H1 (cell line): ENCODE results near the gene CACNA1F. TPM values are rescaled to one million over a fixed set of nuclear protein-coding genes. Genes with fewer than 3 reads are reported as not detected.

Source experiments
- CTCF ChIA-PET: fragments of 300-600 bp; sonication (Branson Sonifier 250); formaldehyde crosslinking; loops from one replicate; lab custom pipeline; 2021; ENCODE audit not compliant: partially characterized antibody; lab: Charles Lee
- POLR2A ChIA-PET: fragments of 300-600 bp; sonication (Branson Sonifier 250); formaldehyde crosslinking; loops from one replicate; lab custom pipeline; 2021; ENCODE audit warnings: inconsistent platforms; ENCODE audit not compliant: partially characterized antibody; lab: Charles Lee
- DNase-seq, 2 experiments: peaks; one replicate each; pipeline versions ENCODE4 v3.0.0 to v3.0.0-alpha.2; 2010 to 2022; ENCODE audit warnings: low spot score in 2 of 2, low read depth in 1 of 2, mixed read lengths in 1 of 2
- FAIRE-seq: peaks from 2 replicates; lab custom pipeline; 2011; peaks lifted over from hg19 to GRCh38; lab: Jason Lieb, UNC
- H2AFZ ChIP-seq: 2 replicates; pipeline ENCODE4 v1.8.1; 2012; ENCODE audit warnings: low read length, inconsistent platforms
- H2AK5ac ChIP-seq: 2 replicates; pipeline ENCODE4 v1.6.1; 2013; ENCODE audit warnings: low read depth, low read length
- H2BK120ac ChIP-seq: replicated peaks from 2 replicates; pipeline ENCODE3; 2013; ENCODE audit warnings: low read depth, low read length, inconsistent platforms
- H2BK12ac ChIP-seq: 2 replicates; pipeline ENCODE4 v1.6.1; 2013; ENCODE audit warnings: low read depth, low read length
- H2BK15ac ChIP-seq: 2 replicates; pipeline ENCODE4 v1.6.1; 2013; ENCODE audit warnings: low read length
- H2BK20ac ChIP-seq: 2 replicates; pipeline ENCODE4 v1.6.1; 2013; ENCODE audit warnings: low read length
- H2BK5ac ChIP-seq: 2 replicates; pipeline ENCODE4 v1.6.1; 2013; ENCODE audit warnings: low read depth, low read length
- H3K14ac ChIP-seq: 2 replicates; pipeline ENCODE4 v1.6.1; 2013; ENCODE audit warnings: inconsistent platforms; ENCODE audit not compliant: insufficient read length
- H3K18ac ChIP-seq: 2 replicates; pipeline ENCODE4 v1.6.1; 2013; ENCODE audit warnings: low read length; ENCODE audit errors: extremely low read depth
- H3K23ac ChIP-seq: 2 replicates; pipeline ENCODE4 v1.6.1; 2013; ENCODE audit warnings: inconsistent platforms; ENCODE audit not compliant: insufficient read length
- H3K23me2 ChIP-seq: 2 replicates; pipeline ENCODE4 v1.6.1; 2013; ENCODE audit warnings: low read depth, low read length
- H3K27ac ChIP-seq: 2 replicates; pipeline ENCODE4 v1.6.1; 2011; ENCODE audit warnings: low read depth, low read length, inconsistent platforms
- H3K27me3 ChIP-seq, 4 experiments: replicated peaks in 1 of 4; 1 replicate in 1 of 4; 2 replicates in 3 of 4; pipeline versions ENCODE4 v1.6.1 to v1.8.1; 2011 to 2013; ENCODE audit warnings: low read length in 3 of 4, mild to moderate bottlenecking in 3 of 4, inconsistent platforms in 2 of 4, mixed read lengths in 2 of 4, moderate library complexity in 1 of 4; ENCODE audit not compliant: control insufficient read depth in 3 of 4, insufficient read depth in 3 of 4; ENCODE audit errors: extremely low read depth in 1 of 4
- H3K36me3 ChIP-seq, 4 experiments: 2 replicates each; pipeline versions ENCODE4 v1.6.1 to v1.8.1; 2011 to 2013; ENCODE audit warnings: mild to moderate bottlenecking in 4 of 4, low read length in 3 of 4, moderate library complexity in 2 of 4, control low read depth in 1 of 4, inconsistent platforms in 1 of 4; ENCODE audit not compliant: insufficient read depth in 4 of 4, control insufficient read depth in 2 of 4
- H3K4ac ChIP-seq: replicated peaks from 2 replicates; pipeline ENCODE3; 2013; ENCODE audit warnings: low read length, low read depth, mixed read lengths, inconsistent platforms; ENCODE audit not compliant: insufficient read length
- H3K4me1 ChIP-seq, 4 experiments: replicated peaks in 1 of 4; 1 replicate in 1 of 4; 2 replicates in 3 of 4; pipeline versions ENCODE4 v1.6.1 to v1.8.1; 2011 to 2013; ENCODE audit warnings: low read length in 3 of 4, inconsistent platforms in 2 of 4, mixed read lengths in 1 of 4; ENCODE audit not compliant: insufficient read depth in 4 of 4, control insufficient read depth in 3 of 4
- H3K4me2 ChIP-seq, 2 experiments: 2 replicates each; pipeline versions ENCODE4 v1.6.1 to v1.8.1; 2011 to 2013; ENCODE audit warnings: low read depth in 2 of 2, low read length in 2 of 2, control low read depth in 1 of 2, inconsistent platforms in 1 of 2, mild to moderate bottlenecking in 1 of 2; ENCODE audit not compliant: insufficient read depth in 1 of 2
- H3K4me3 ChIP-seq, 4 experiments: fragments of 200-600, 300-600 bp in 1 of 4; sonication (generic), shearing (Covaris generic), sonication (Bioruptor Twin) in 1 of 4; 2 replicates each; pipeline versions ENCODE4 v1.5.1 to v1.8.1; 2011 to 2016; ENCODE audit warnings: low read length in 4 of 4, low read depth in 3 of 4, control low read depth in 2 of 4, inconsistent platforms in 2 of 4, mild to moderate bottlenecking in 2 of 4, mixed read lengths in 1 of 4, moderate library complexity in 1 of 4; ENCODE audit not compliant: insufficient read depth in 2 of 4; ENCODE audit errors: extremely low read depth in 1 of 4
- H3K56ac ChIP-seq: replicated peaks from 2 replicates; pipeline ENCODE3; 2013; ENCODE audit warnings: low read depth, mild to moderate bottlenecking, mixed read lengths, low read length, inconsistent platforms; ENCODE audit not compliant: insufficient read length
- H3K79me1 ChIP-seq: 2 replicates; pipeline ENCODE4 v1.6.1; 2013; ENCODE audit warnings: low read depth, low read length, control low read depth
- H3K79me2 ChIP-seq, 2 experiments: 2 replicates each; pipeline versions ENCODE4 v1.6.1 to v1.8.1; 2012 to 2013; ENCODE audit warnings: low read length in 2 of 2, mild to moderate bottlenecking in 2 of 2, inconsistent platforms in 1 of 2; ENCODE audit not compliant: insufficient read depth in 2 of 2, control insufficient read depth in 1 of 2
- H3K9ac ChIP-seq, 4 experiments: replicated peaks in 1 of 4; 1 replicate in 1 of 4; 2 replicates in 3 of 4; pipeline versions ENCODE4 v1.6.1 to v1.8.1; 2011 to 2013; ENCODE audit warnings: low read depth in 3 of 4, low read length in 3 of 4, control low read depth in 2 of 4, mild to moderate bottlenecking in 2 of 4, moderate library complexity in 2 of 4, inconsistent platforms in 1 of 4; ENCODE audit errors: extremely low read depth in 1 of 4
- H3K9me3 ChIP-seq, 2 experiments: 2 replicates each; pipeline versions ENCODE4 v1.6.1 to v1.8.1; 2012 to 2013; ENCODE audit warnings: mild to moderate bottlenecking in 2 of 2, moderate library complexity in 2 of 2, control low read depth in 1 of 2, inconsistent platforms in 1 of 2, low read depth in 1 of 2, low read length in 1 of 2, mixed read lengths in 1 of 2; ENCODE audit not compliant: insufficient read depth in 2 of 2
- H4K20me1 ChIP-seq, 2 experiments: replicated peaks in 1 of 2; 2 replicates each; pipeline versions ENCODE3 to v1.8.1; 2011 to 2013; ENCODE audit warnings: inconsistent platforms in 2 of 2, low read length in 2 of 2, mild to moderate bottlenecking in 1 of 2; ENCODE audit not compliant: insufficient read depth in 2 of 2, control insufficient read depth in 1 of 2
- H4K5ac ChIP-seq: 2 replicates; pipeline ENCODE4 v1.6.1; 2013; ENCODE audit warnings: low read length, low read depth, mixed read lengths, inconsistent platforms; ENCODE audit not compliant: insufficient read length
- H4K8ac ChIP-seq: 2 replicates; pipeline ENCODE4 v1.8.0; 2013; ENCODE audit warnings: mild to moderate bottlenecking, moderate library complexity, low read length, inconsistent platforms; ENCODE audit not compliant: insufficient read depth; ENCODE audit errors: extremely low read depth
- H4K91ac ChIP-seq: replicated peaks from 2 replicates; pipeline ENCODE3; 2013; ENCODE audit warnings: low read length, mixed read lengths, inconsistent platforms; ENCODE audit not compliant: insufficient read length
- BACH1 ChIP-seq: IDR thresholded peaks from 2 replicates; pipeline ENCODE4 v1.6.1; 2012; ENCODE audit warnings: low read length, improper control_type of control experiment
- BRCA1 ChIP-seq: IDR thresholded peaks from 2 replicates; pipeline ENCODE4 v1.6.1; 2012; ENCODE audit warnings: low read depth, low read length, improper control_type of control experiment
- CREB1 ChIP-seq: IDR thresholded peaks from 2 replicates; pipeline ENCODE4 v1.6.1; 2012; ENCODE audit warnings: inconsistent platforms
- EGR1 ChIP-seq: IDR thresholded peaks from 2 replicates; pipeline ENCODE4 v1.6.1; 2011; ENCODE audit warnings: low read depth, low read length, borderline replicate concordance
- NRF1 ChIP-seq: IDR thresholded peaks from 2 replicates; pipeline ENCODE4 v1.6.1; 2011; ENCODE audit warnings: mild to moderate bottlenecking, low read depth, low read length, improper control_type of control experiment
- PHF8 ChIP-seq: fragments of 200-600 bp; sonication (generic); conservative IDR thresholded peaks from 2 replicates; pipeline ENCODE4 v1.7.1; 2012; ENCODE audit warnings: low read depth, mild to moderate bottlenecking, inconsistent platforms, low read length, moderate library complexity
- POU5F1 ChIP-seq: IDR thresholded peaks from 2 replicates; pipeline ENCODE4 v1.6.1; 2011; ENCODE audit warnings: low read depth, mild to moderate bottlenecking, low read length, moderate library complexity
- RFX5 ChIP-seq: IDR thresholded peaks from 2 replicates; pipeline ENCODE4 v1.6.1; 2011; ENCODE audit warnings: low read depth, low read length, improper control_type of control experiment, borderline replicate concordance
- RNF2 ChIP-seq: fragments of 200-900, 300-1000 bp; sonication (generic); IDR thresholded peaks from 2 replicates; pipeline ENCODE4 v1.7.1; 2016; ENCODE audit warnings: borderline replicate concordance, low read depth, mild to moderate bottlenecking, antibody characterized with exemption, low read length; ENCODE audit not compliant: poor library complexity, severe bottlenecking; ENCODE audit errors: missing control alignments
- SIX5 ChIP-seq: IDR thresholded peaks from 2 replicates; pipeline ENCODE4 v1.6.1; 2011; ENCODE audit warnings: mild to moderate bottlenecking, low read depth, low read length
- TAF1 ChIP-seq: IDR thresholded peaks from 2 replicates; pipeline ENCODE4 v1.6.1; 2011; ENCODE audit warnings: mild to moderate bottlenecking, low read depth, low read length
- WGBS, 2 experiments: shearing (Covaris generic) in 1 of 2; methylation state at CpG; one replicate each; pipeline versions ENCODE4 v1.1.6 to v1.1.7; 2013 to 2015; ENCODE audit warnings: low lambda C conversion rate in 2 of 2, mixed read lengths in 2 of 2, inconsistent platforms in 1 of 2, low coverage in 1 of 2, missing lambda C conversion rate in 1 of 2; ENCODE audit not compliant: insufficient replicate concordance in 2 of 2, insufficient coverage in 1 of 2, insufficient read length in 1 of 2; ENCODE audit errors: extremely low coverage in 1 of 2, missing lambda C conversion rate in 1 of 2; 5-methylcytosine and 5-hydroxymethylcytosine counted together
- polyA plus RNA-seq, 7 experiments: library from polyadenylated mRNA; depleted of rRNA in 3 of 7; stranded (reverse) in 5 of 7; unstranded in 2 of 7; fragments of >200 nt in 5 of 7; fragments of 200-250 nt in 2 of 7; gene quantifications; 1 replicate in 5 of 7; 2 replicates in 1 of 7; 4 replicates in 1 of 7; pipeline versions ENCODE4 v1.2.1 to v1.2.3, GENCODE V29; 2011 to 2013; ENCODE audit warnings: missing spikeins in 2 of 7, mixed read lengths in 2 of 7
- total RNA-seq: library from RNA; stranded (reverse); fragmentation: NEBNext Ultra II Directional; extraction: Animal tissue kit (Norgen Biotek cat#: 25700); gene quantifications from 2 replicates; pipeline ENCODE4 v1.2.1, GENCODE V29; 2021
- TF ChIP-seq, protein P1 (sequence below): IDR thresholded peaks from 2 replicates; pipeline ENCODE4 v1.6.1; 2012; ENCODE audit warnings: inconsistent platforms
- TF ChIP-seq, protein P2 (sequence below): IDR thresholded peaks from 2 replicates; pipeline ENCODE4 v1.6.1; 2012; ENCODE audit warnings: low read length, inconsistent platforms

The CACNA1F gene
- total and polyA plus RNA-seq, 2 of the 8 experiments (the other 6 are each of a cell fraction or from before 2014, with no cell fraction given): 0.59 to 0.84 TPM

DNA sequence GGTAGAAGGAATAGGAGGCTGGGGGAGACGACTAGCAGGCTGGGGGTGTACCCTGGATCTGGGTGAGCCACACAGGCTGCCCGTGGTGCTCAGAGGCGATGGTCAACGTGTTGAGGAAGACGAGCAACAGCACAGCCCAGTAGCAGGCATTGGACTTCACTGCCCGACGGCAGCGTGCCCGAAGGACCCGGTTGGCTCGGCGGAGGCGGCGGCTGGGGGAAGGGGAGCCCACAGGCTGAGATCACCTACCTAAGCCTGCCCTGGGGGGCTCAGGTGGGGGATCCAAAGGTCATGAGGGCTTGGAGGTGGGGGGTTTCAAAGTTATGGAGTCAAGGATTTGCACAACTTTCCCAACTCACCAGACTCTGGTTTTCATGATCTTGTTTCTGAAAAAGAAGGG, 7.3 kb downstream of the CACNA1F start:
- Histone ChIP-seq H3K4me3 (no peak overlapping the region), H3K79me1 (no peaks in the 10 kb centered on the region), H4K20me1 (no peaks in the 10 kb centered on the region), H2AK5ac (no peak overlapping the region), H4K8ac (no peak overlapping the region), H2BK12ac (no peak overlapping the region), H4K5ac (no peak overlapping the region), H2BK120ac (no peak overlapping the region), H3K23me2 (peaks cover 11% of the 10 kb centered on the region; the same call in 1 of the 2 replicates), H3K4ac (no peak overlapping the region), H3K4me1 (peaks cover 0 to 6% (median 2%) of the 10 kb centered on the region in 4 experiments; a peak in 2 of 7 replicates), H2BK20ac (no peak overlapping the region), H3K14ac (no peak overlapping the region), H3K9me3 (no peaks in the 10 kb centered on the region), H3K9ac (no peak overlapping the region), H4K91ac (no peak overlapping the region), H2AFZ (no peak overlapping the region), H3K79me2 (no peaks in the 10 kb centered on the region), H3K56ac (no peak overlapping the region), H3K36me3 (no peaks in the 10 kb centered on the region), H3K27ac (no peak overlapping the region), H3K23ac (no peak overlapping the region), H2BK15ac (no peak overlapping the region), H3K27me3 (no peaks in the 10 kb centered on the region), H3K18ac (no peak overlapping the region), H2BK5ac (no peak overlapping the region), H3K4me2 (no peak overlapping the region)
- ChIA-PET POLR2A (no interaction called here), CTCF (interaction anchor here (1.0 kb wide), 1 partner anchor 463 kb away, joined by 3 read pairs; no protein-coding TSS in a partner anchor)
- 100% methylated on average over 4 of the region's 14 CpGs; no CpG with 5 or more reads in 1 of the 2 experiments for WGBS, 2 experiments
- DNase-seq: no peak
- no peak for FAIRE-seq
- no peak for TF ChIP-seq RNF2
- no peak for TF ChIP-seq CREB1
- no peak for TF ChIP-seq BACH1
- TF ChIP-seq POU5F1: no peak
- TF ChIP-seq BRCA1: no peak
- no peak for TF ChIP-seq TAF1
- TF ChIP-seq, protein P1, sequence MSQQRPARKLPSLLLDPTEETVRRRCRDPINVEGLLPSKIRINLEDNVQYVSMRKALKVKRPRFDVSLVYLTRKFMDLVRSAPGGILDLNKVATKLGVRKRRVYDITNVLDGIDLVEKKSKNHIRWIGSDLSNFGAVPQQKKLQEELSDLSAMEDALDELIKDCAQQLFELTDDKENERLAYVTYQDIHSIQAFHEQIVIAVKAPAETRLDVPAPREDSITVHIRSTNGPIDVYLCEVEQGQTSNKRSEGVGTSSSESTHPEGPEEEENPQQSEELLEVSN: no peak
- TF ChIP-seq SIX5: no peak
- no peak for TF ChIP-seq NRF1
- no peak for TF ChIP-seq RFX5
- TF ChIP-seq, protein P2, sequence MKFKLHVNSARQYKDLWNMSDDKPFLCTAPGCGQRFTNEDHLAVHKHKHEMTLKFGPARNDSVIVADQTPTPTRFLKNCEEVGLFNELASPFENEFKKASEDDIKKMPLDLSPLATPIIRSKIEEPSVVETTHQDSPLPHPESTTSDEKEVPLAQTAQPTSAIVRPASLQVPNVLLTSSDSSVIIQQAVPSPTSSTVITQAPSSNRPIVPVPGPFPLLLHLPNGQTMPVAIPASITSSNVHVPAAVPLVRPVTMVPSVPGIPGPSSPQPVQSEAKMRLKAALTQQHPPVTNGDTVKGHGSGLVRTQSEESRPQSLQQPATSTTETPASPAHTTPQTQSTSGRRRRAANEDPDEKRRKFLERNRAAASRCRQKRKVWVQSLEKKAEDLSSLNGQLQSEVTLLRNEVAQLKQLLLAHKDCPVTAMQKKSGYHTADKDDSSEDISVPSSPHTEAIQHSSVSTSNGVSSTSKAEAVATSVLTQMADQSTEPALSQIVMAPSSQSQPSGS: no peak
- no peak for TF ChIP-seq PHF8
- TF ChIP-seq EGR1: no peak
